LoVo (cell line): ENCODE measurements around the gene FADS3.

Experiments
- DNase-seq: peaks from one replicate; pipeline ENCODE4 v3.0.0-alpha.2; 2016; ENCODE audit warnings: low spot score

Gene FADS3

GRCh38 chr11:61855939-61856680 is 35.2 kb downstream of the FADS3 start:
- DNase-seq: no peak

- no peak for DNase-seq
Measured at GRCh38 chr11:61854966-61855714, 36.2 kb downstream of the FADS3 start.

GRCh38 chr11:61854206-61854895 is 37.0 kb downstream of the FADS3 start:
- no peak for DNase-seq

GRCh38 chr11:61853698-61854169 is 37.6 kb downstream of the FADS3 start:
- DNase-seq: no peak

- no peak for DNase-seq
Measured at GRCh38 chr11:61851900-61852295, 39.4 kb downstream of the FADS3 start.

- no peak for DNase-seq
Measured at GRCh38 chr11:61851113-61851899, 40.0 kb downstream of the FADS3 start.

- DNase-seq: no peak
Measured at GRCh38 chr11:61850687-61851086, 40.7 kb downstream of the FADS3 start.

- DNase-seq: no peak
Measured at GRCh38 chr11:61848631-61849030, 42.7 kb downstream of the FADS3 start.

GRCh38 chr11:61847914-61848581 is 43.3 kb downstream of the FADS3 start:
- no peak for DNase-seq

- no peak for DNase-seq
Measured at GRCh38 chr11:61846362-61847020, 44.9 kb downstream of the FADS3 start.

GRCh38 chr11:61844909-61845565 is 46.3 kb downstream of the FADS3 start:
- no peak for DNase-seq

- DNase-seq: no peak
Measured at GRCh38 chr11:61842528-61842820, 48.9 kb downstream of the FADS3 start.

GRCh38 chr11:61841636-61842527 is 49.5 kb downstream of the FADS3 start:
- DNase-seq: no peak

GRCh38 chr11:61840371-61840770 is 51.0 kb downstream of the FADS3 start:
- DNase-seq: no peak

- DNase-seq: no peak
Measured at GRCh38 chr11:61839742-61840141, 51.6 kb downstream of the FADS3 start.

GRCh38 chr11:61838921-61839320 is 52.4 kb downstream of the FADS3 start:
- no peak for DNase-seq

GRCh38 chr11:61838501-61838900 is 52.8 kb downstream of the FADS3 start:
- DNase-seq: no peak

GRCh38 chr11:61837411-61838005 is 53.8 kb downstream of the FADS3 start:
- no peak for DNase-seq

GRCh38 chr11:61836193-61836592 is 55.2 kb downstream of the FADS3 start:
- DNase-seq: no peak
